Psoas muscle (tissue), 8 donors: Measurements from ENCODE around the gene DEUP1. TPM values are rescaled to one million over a fixed set of nuclear protein-coding genes. Genes with fewer than 3 reads are reported as not detected.

Source experiments
- ATAC-seq, 4 donors: fragments of 200-7000 bp; cut with Tn5 transposase; one replicate each; pipeline ENCODE4 v1.9.1; 2020; ENCODE audit warnings: moderate library complexity in 3 of 4, mild to moderate bottlenecking in 2 of 4
- DNase-seq, 2 donors: peaks; one replicate each; pipeline ENCODE4 v3.0.0-alpha.2; 2020
- H3K27ac ChIP-seq: fragments of 200-600 bp; one replicate; pipeline ENCODE4 v1.8.0; 2022
- H3K27me3 ChIP-seq, 3 donors: fragments of 200-600 bp in 1 of 3; one replicate each; pipeline versions ENCODE4 v1.6.1 to v1.8.0; 2013 to 2022; ENCODE audit warnings: low read length in 2 of 3, mild to moderate bottlenecking in 2 of 3, moderate library complexity in 1 of 3; ENCODE audit not compliant: insufficient read depth in 3 of 3
- H3K36me3 ChIP-seq, 2 donors: fragments of 200-600 bp in 1 of 2; one replicate each; pipeline versions ENCODE4 v1.6.1 to v1.8.0; 2013 to 2022; ENCODE audit warnings: low read depth in 1 of 2, mild to moderate bottlenecking in 1 of 2, moderate library complexity in 1 of 2; ENCODE audit not compliant: insufficient read depth in 1 of 2
- H3K4me1 ChIP-seq: fragments of 200-600 bp; one replicate; pipeline ENCODE4 v1.8.0; 2022
- H3K4me3 ChIP-seq: fragments of 200-600 bp; one replicate; pipeline ENCODE4 v1.8.0; 2022; ENCODE audit warnings: mild to moderate bottlenecking
- H3K9me3 ChIP-seq: fragments of 200-600 bp; one replicate; pipeline ENCODE4 v1.8.0; 2022
- CTCF ChIP-seq: fragments of 200-600 bp; IDR thresholded peaks from one replicate; pipeline ENCODE4 v1.8.0; 2022; ENCODE audit warnings: antibody characterized with exemption
- WGBS, 3 donors: extraction: QIAGEN DNeasy Blood & Tissue Kit; methylation state at CpG; one replicate each; pipeline versions ENCODE4 v1.1.6 to v1.1.7; 2013; 5-methylcytosine and 5-hydroxymethylcytosine counted together
- intact Hi-C, 2 donors: fragments of 100-400 bp; cut with DNase I; formaldehyde crosslinking; loops; one replicate each; pipeline versions ENCODE4 v1.11.0 to v1.14.2; 2022
- polyA plus RNA-seq, 3 donors: library from polyadenylated mRNA; stranded (reverse); fragments of 200-250 nt; gene quantifications; one replicate each; pipeline ENCODE4 v1.2.3, GENCODE V29; 2013
- total RNA-seq, 4 donors: library from RNA; stranded (reverse); fragmentation: NEBNext Ultra II Directional in 2 of 4; extraction: Animal tissue kit (Norgen Biotek cat#: 25700) in 2 of 4; gene quantifications; one replicate each; pipeline versions ENCODE4 v1.2.1 to v1.2.4, GENCODE V29; 2021 to 2023
- donor health status: healthy with polysubstance abuse.
- donor health status: DM: no; HTN: no; CAD: no; lungs with moderate emphysema.
- donor health status: Bipolar disorder and iron deficiency.
- donor health status: healthy.
- donor health status: DM: yes; HTN: yes; CAD: no.
- donor health status: DM: no; HTN: no; CAD: no.
- donor health status: DM: no; HTN: no; CAD: no.
- donor health status: DM: yes; HTN: yes; CAD: no.

DEUP1 gene
- total and polyA plus RNA-seq, 7 donors, result not detected

- DNase-seq (no peak), ATAC-seq (no peak)
- Histone ChIP-seq H3K36me3 (peaks cover 0 to 5% of the 10 kb centered on the region in 2 donors), H3K27ac (no peak overlapping the region), H3K4me1 (no peaks in the 10 kb centered on the region), H3K9me3 (no peaks in the 10 kb centered on the region), H3K27me3 (no peaks in the 10 kb centered on the region), H3K4me3 (no peak overlapping the region)
- intact Hi-C loops, result no loop called here
- WGBS, 3 donors, result 54 to 62% (median 60%) methylated on average over 11 of the region's 11 CpGs
- no peak for TF ChIP-seq CTCF
These were observed 147.2 kb downstream of the DEUP1 start for GRCh38 chr11:93477684-93478234.

DNA sequence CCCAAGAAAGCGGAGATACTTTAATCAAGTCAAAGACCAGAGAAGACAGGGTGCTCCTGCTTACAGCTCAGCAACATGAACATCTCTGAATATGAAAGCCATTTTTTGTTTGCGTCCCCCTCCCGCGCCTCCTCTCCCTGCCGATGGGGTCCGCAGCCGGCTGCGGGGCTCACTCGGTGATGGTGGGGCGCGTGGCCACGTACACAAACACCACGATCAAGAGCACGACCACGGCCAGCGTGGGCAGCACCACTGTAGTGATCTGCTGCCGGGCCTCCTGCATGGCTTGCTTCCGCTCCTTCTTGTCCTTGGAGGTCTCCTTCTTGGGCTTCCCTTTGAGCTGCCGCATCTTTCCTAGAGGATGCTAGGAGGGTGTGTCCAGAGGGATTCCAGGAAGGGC is 148.3 kb downstream of the DEUP1 start:
- DNase-seq (no peak), ATAC-seq (no peak)

DNA sequence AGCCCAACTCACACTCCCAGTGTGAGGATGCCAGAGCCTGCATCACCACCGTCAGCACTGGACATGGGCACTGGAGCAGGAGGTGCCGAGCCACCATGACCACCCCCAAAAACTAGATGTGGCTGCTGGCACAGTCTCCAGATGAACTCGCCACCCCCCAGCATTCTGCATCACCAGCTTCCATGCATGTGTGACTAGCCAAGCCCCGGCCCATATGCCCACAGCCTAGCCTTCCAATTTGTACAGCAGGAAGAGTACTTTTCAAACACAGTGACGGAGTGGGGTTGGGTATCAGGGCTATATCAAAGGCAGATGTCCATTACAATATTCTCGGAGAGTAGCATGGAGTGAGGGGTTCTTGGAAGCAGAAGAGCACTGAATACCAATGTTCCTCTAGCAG is 149.7 kb downstream of the DEUP1 start:
- DNase-seq (no peak), ATAC-seq (no peak)
- Histone ChIP-seq H3K4me1 (no peaks in the 10 kb centered on the region), H3K27me3 (no peaks in the 10 kb centered on the region), H3K36me3 (peaks cover 0 to 5% of the 10 kb centered on the region in 2 donors), H3K9me3 (no peaks in the 10 kb centered on the region), H3K4me3 (no peak overlapping the region), H3K27ac (no peak overlapping the region)
- 92 to 95% (median 93%) methylated on average over 6 of the region's 6 CpGs for WGBS, 3 donors
- intact Hi-C loops, result loop anchor here in 1 of 2 donors (5.0 kb wide), 1 partner anchor 142 kb away; no protein-coding TSS in a partner anchor
- TF ChIP-seq CTCF, result no peak

More for the DNA sequence above, 148.3 kb downstream of the DEUP1 start:
- Histone ChIP-seq H3K4me1 (no peaks in the 10 kb centered on the region), H3K27me3 (no peaks in the 10 kb centered on the region), H3K4me3 (no peak overlapping the region), H3K27ac (no peak overlapping the region), H3K9me3 (no peaks in the 10 kb centered on the region), H3K36me3 (peaks cover 0 to 5% of the 10 kb centered on the region in 2 donors)
- WGBS, 3 donors, result 93 to 96% (median 96%) methylated on average over 19 of the region's 19 CpGs
- no peak for TF ChIP-seq CTCF
- intact Hi-C loops, result no loop called here

- no peaks in the 10 kb centered on the region for H3K27me3 ChIP-seq
- no peak overlapping the region for H3K4me3 ChIP-seq
- no peak overlapping the region for H3K27ac ChIP-seq
- 97 to 100% (median 100%) methylated on average over 1 of the region's 1 CpG for WGBS, 3 donors
- no peak for TF ChIP-seq CTCF
- no peaks in the 10 kb centered on the region for H3K4me1 ChIP-seq
- DNase-seq (no peak), ATAC-seq (no peak)
- intact Hi-C loops, result loop anchor here in 1 of 2 donors (1.0 to 5.0 kb wide), 2 partner anchors 63 to 142 kb away; partner anchors contain the start of gene SMCO4
- peaks cover 0 to 5% of the 10 kb centered on the region in 2 donors for H3K36me3 ChIP-seq
- H3K9me3 ChIP-seq, result no peaks in the 10 kb centered on the region
These were observed 150.2 kb downstream of the DEUP1 start for GRCh38 chr11:93480756-93481155.

DNA sequence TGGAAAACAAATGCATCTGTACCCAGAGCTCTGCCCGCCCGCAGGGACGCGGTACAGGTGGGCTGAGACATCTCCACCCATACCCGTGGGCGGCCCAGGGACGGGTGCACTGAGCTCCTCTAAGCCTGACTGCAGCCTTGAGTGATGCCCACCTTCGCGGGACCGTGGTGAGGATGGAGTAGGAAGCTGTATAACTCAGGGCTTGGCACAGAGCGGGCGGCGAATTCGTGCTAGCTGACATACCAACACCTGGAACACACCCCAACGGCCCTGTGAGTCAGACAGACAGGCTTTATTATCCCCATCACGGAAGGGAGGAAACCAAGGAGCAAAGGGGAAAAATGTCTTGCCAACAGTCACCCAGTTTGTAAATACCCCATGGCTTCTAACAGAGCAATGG is 150.7 kb downstream of the DEUP1 start:
- no peak for ATAC-seq
- DNase-seq, result no peak
- H3K27me3 ChIP-seq, result no peaks in the 10 kb centered on the region
- TF ChIP-seq CTCF, result no peak
- H3K4me3 ChIP-seq, result no peak overlapping the region
- H3K36me3 ChIP-seq, result peaks cover 0 to 5% of the 10 kb centered on the region in 2 donors
- H3K27ac ChIP-seq, result no peak overlapping the region
- H3K9me3 ChIP-seq, result no peaks in the 10 kb centered on the region
- WGBS, 3 donors, result 92 to 96% (median 94%) methylated on average over 16 of the region's 16 CpGs
- intact Hi-C loops, result loop anchor here in 1 of 2 donors (1.0 to 5.0 kb wide), 2 partner anchors 62 to 141 kb away; partner anchors contain the start of gene SMCO4
- H3K4me1 ChIP-seq, result no peaks in the 10 kb centered on the region
